Islet of Langerhans (tissue), 1 donor: ENCODE data around the gene NPIPB6.

Experiments
- FAIRE-seq: peaks from one replicate; lab custom pipeline; 2011; peaks lifted over from hg19 to GRCh38; lab: Jason Lieb, UNC

The NPIPB6 gene

DNA sequence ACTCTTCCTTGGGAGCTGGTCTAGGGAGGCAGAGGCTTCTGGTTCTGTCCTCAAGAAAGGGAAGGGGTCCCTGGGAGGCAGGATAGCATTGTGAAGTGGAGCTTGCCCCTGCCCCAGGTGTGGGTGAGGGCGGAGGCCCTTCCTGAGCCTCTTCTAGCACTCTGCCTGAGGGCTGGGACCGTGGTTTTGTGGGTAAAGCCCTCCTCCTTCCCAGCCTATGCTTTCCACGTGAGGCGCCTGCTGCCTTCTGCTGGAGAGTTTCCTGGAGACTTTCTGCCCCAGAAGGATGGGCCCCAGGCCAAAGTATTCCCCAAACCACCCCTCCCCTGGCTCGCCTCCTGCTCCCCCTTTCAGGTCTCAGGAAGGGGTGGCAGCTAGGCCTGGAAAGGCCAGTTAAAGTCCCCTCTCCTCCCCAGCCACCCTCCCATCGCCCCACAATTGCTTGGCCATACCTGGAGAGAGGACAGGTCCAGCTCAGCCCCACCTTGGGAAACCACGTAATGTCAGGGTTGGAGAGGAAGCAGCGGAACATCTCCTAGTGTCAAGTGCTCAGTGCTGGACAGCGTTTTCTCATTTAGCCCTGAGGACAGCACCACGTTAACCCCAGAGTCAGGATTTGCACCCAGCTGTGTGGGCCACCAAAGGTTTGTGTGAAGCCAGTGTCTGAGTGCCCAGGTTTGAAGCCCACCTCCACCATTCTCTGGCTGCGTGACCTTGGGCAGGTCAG lies 65.4 kb downstream of the NPIPB6 start:
- FAIRE-seq, result no peak

DNA sequence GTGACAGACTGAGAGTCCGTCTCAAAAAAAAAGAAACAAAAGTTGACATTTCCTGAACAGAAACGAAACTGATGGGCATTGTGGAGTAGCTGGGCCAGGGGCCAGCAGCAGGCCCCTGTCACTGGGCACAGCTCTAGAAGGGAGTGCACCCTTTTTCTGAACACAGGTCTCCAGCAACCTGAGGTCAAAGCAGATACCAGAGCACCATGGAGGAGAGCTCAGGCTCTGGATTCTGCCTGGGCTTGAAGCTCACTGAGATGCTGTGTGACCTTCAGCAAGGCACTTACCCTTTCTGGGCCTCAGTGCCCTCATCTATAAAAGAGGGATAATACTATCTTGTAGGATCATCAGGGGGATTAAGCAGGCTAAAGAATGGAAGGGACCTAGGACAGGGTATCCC lies 66.0 kb downstream of the NPIPB6 start:
- no peak for FAIRE-seq

DNA sequence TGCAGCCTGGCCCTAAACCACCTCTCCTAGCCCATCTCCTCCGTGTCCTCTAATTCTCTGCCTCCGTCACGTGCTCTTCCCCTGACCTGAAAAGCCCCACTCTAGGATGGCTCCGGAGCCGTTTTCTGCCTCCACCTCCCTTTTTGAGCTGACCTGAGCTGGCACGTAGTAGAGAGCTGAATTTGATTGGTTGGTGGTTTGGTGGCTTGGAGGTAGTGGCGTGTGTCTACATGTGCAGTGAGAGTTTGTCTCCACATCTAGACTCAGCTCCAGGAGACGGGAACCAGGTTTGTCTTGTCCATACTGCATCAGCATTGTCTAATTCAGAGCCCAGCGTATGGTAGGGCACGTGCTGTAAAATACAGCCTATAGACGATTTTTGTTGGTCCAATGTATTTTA lies 68.0 kb downstream of the NPIPB6 start:
- FAIRE-seq, result no peak

DNA sequence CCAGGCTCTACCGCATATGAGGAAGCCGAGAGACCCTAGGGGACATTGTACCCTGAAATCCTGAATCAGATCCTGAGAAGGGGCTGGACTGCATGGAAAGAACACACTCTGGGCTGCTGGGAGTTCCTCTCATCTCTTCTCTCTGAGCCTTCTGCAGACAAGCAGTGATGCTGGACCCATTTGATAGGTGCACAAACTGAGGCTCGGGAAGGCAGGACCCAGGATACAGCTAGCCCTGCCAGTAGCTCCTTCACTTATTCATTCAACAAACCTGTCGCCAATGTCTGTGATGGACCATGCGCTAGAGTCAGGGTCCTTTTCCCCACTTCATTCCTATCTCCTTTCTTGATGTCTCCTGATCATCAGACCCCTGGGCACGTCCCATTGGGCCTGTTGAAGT lies 69.1 kb downstream of the NPIPB6 start:
- FAIRE-seq, result no peak

DNA sequence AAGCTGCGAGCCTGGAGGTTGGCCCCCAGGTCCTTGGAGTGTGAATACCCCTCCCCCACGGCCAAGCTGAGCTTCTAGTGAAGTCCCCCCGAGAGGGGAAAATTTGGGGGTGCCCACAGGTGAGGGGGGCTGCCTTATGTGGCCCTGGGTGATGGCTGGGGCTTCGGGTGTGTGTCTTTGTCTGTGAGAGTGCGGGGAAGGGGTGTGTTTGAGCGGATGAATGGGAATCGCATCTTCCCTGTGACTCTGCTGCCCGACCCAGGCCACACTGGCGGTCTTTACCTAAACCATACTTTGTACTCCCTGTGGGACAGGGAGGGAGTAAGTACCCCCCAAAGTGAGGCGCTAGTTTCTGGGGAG lies 69.7 kb downstream of the NPIPB6 start:
- FAIRE-seq, result no peak

DNA sequence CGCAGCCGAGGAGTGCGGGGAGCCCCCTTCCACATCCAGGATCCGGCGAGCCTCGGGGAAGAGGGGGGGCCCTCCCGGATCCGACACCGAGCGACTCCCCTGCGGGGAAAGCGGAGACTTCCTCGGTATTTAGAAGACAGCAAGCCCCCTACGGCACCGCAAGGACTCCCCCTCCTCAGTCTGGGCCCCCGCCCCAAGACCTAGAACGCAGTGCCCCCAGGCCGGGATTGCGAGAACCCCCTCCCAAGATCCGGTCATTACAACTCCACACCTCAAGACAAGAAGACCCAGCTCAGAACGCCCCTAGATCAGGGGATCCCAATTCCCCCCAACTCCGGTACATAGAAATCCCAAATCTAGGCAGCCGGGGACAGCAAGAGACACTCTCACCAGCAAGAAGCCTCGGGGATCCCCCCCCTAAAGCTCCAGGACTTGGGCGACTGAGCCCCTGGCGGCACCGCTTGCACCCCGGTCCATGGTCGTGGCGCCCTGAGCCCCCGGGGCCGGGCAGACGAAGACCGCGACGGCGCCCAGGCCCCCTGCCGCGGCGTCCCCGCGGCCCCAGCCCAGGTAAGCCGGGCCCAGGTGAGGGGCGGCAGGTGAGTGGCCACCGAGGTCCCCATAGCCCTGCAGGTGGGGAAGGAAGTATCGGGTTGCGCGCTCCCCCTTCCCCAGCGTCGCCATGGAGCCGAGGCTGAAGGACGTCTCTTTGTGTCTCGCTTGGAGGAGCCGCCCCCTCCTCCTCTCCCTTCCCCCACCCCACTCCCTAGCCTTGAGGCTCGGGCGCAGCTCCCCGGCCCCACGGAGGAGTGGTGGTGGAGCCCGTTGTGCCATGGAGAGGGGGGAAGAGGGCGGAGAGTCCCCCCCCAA lies 70.3 kb downstream of the NPIPB6 start:
- no peak for FAIRE-seq
